Testis (tissue), 2 donors: ENCODE data around the gene GCN1.

ENCODE experiments used
- CTCF ChIP-seq, 3 experiments: fragments of 450-650 bp in 2 of 3; fragments of 200-600 bp in 1 of 3; sonication (generic) in 1 of 3; IDR thresholded peaks; one replicate each; pipeline ENCODE4 v1.5.1; 2016 to 2019; ENCODE audit warnings: antibody characterized with exemption in 3 of 3, mild to moderate bottlenecking in 2 of 3, moderate library complexity in 1 of 3
- POLR2A ChIP-seq: fragments of 450-650 bp; IDR thresholded peaks from one replicate; pipeline ENCODE4 v1.6.1; 2017; ENCODE audit warnings: antibody characterized with exemption, mild to moderate bottlenecking, moderate library complexity

- TF ChIP-seq CTCF (IDR thresholded peaks at IDR 0.05): no peak
- no peak for TF ChIP-seq POLR2A
Measured at GRCh38 chr12:120139958-120140357, 54.6 kb downstream of the GCN1 start.
